GM23248 (cell line): Measurements from ENCODE around the gene FER. TPM values are rescaled to one million over a fixed set of nuclear protein-coding genes. Genes with fewer than 3 reads are reported as not detected.

ENCODE experiments used
- DNase-seq: peaks from one replicate; pipeline ENCODE4 v3.0.0-alpha.2; 2015
- H2AFZ ChIP-seq: fragments of 200-600 bp; sonication (generic); 2 replicates; pipeline ENCODE4 v1.6.1; 2016; ENCODE audit warnings: antibody characterized with exemption
- H3F3A ChIP-seq: fragments of 200-600 bp; sonication (generic); 2 replicates; pipeline ENCODE4 v1.6.1; 2016; ENCODE audit warnings: mild to moderate bottlenecking, antibody characterized with exemption, mixed run types; ENCODE audit not compliant: insufficient read depth
- H3K27ac ChIP-seq: fragments of 200-600 bp; sonication (generic); 2 replicates; pipeline ENCODE4 v1.5.1; 2016; ENCODE audit warnings: mild to moderate bottlenecking
- H3K27me3 ChIP-seq: fragments of 200-600 bp; sonication (generic); replicated peaks from 2 replicates; pipeline ENCODE4 v1.6.1; 2016; ENCODE audit warnings: mild to moderate bottlenecking; ENCODE audit not compliant: insufficient read depth
- H3K36me3 ChIP-seq: fragments of 200-600 bp; sonication (generic); 2 replicates; pipeline ENCODE4 v1.6.1; 2016; ENCODE audit warnings: low read depth, mild to moderate bottlenecking
- H3K4me1 ChIP-seq: fragments of 200-600 bp; sonication (generic); 2 replicates; pipeline ENCODE4 v1.6.1; 2016; ENCODE audit warnings: mild to moderate bottlenecking; ENCODE audit not compliant: insufficient read depth
- H3K4me2 ChIP-seq: fragments of 200-600 bp; sonication (generic); one replicate; pipeline ENCODE4 v1.6.1; 2016; ENCODE audit warnings: mild to moderate bottlenecking; ENCODE audit not compliant: unreplicated experiment
- H3K4me3 ChIP-seq: fragments of 200-600 bp; sonication (generic); 2 replicates; pipeline ENCODE4 v1.5.1; 2016; ENCODE audit warnings: mild to moderate bottlenecking
- H3K79me2 ChIP-seq: fragments of 200-600 bp; sonication (generic); 2 replicates; pipeline ENCODE4 v1.6.1; 2016; ENCODE audit warnings: mild to moderate bottlenecking; ENCODE audit not compliant: insufficient read depth
- H3K9ac ChIP-seq: fragments of 200-600 bp; sonication (generic); 2 replicates; pipeline ENCODE4 v1.6.1; 2016; ENCODE audit warnings: mild to moderate bottlenecking
- H3K9me2 ChIP-seq: fragments of 200-600 bp; sonication (generic); 2 replicates; pipeline ENCODE4 v1.6.1; 2016; ENCODE audit warnings: mixed run types, mild to moderate bottlenecking, moderate library complexity; ENCODE audit not compliant: insufficient read depth
- H3K9me3 ChIP-seq: fragments of 200-600 bp; sonication (generic); one replicate; pipeline ENCODE4 v1.6.1; 2017; ENCODE audit warnings: low read depth
- H4K20me1 ChIP-seq: fragments of 200-600 bp; sonication (generic); 2 replicates; pipeline ENCODE4 v1.6.0; 2016; ENCODE audit not compliant: insufficient read depth
- EZH2 ChIP-seq: fragments of 200-600 bp; sonication (generic); IDR thresholded peaks from 2 replicates; pipeline ENCODE4 v1.6.1; 2018; ENCODE audit warnings: antibody characterized with exemption, mild to moderate bottlenecking; ENCODE audit not compliant: insufficient read depth, poor library complexity, severe bottlenecking
- EZH2phosphoT487 ChIP-seq: fragments of 200-600 bp; sonication (generic); IDR thresholded peaks from 2 replicates; pipeline ENCODE4 v1.6.1; 2018; ENCODE audit warnings: antibody characterized with exemption, moderate library complexity, mild to moderate bottlenecking, low read depth; ENCODE audit not compliant: insufficient read depth
- WGBS, 2 experiments: methylation state at CpG; one replicate each; pipeline ENCODE4 v1.1.6; 2015 to 2017; ENCODE audit warnings: low lambda C conversion rate in 2 of 2, low coverage in 1 of 2; ENCODE audit errors: missing lambda C conversion rate in 2 of 2; 5-methylcytosine and 5-hydroxymethylcytosine counted together
- in situ Hi-C: fragments of 300-500 bp; cut with MboI; formaldehyde crosslinking; loops from 2 replicates; pipeline ENCODE4 v1.15.0; 2020
- polyA plus RNA-seq: library from polyadenylated mRNA; unstranded; fragments of >200 nt; fragmentation: Nextera tagmentation; extraction: Ambion mirVana; gene quantifications from 2 replicates; pipeline ENCODE4 v1.2.1, GENCODE V29; 2016
- total RNA-seq: library from RNA; depleted of rRNA; stranded (reverse); fragments of >200 nt; shearing (Covaris generic); gene quantifications from 2 replicates; pipeline ENCODE4 v1.2.3, GENCODE V29; 2014

The FER gene
- total and polyA plus RNA-seq, 2 experiments from 2014 or later: 16.6 to 24.9 TPM

DNA sequence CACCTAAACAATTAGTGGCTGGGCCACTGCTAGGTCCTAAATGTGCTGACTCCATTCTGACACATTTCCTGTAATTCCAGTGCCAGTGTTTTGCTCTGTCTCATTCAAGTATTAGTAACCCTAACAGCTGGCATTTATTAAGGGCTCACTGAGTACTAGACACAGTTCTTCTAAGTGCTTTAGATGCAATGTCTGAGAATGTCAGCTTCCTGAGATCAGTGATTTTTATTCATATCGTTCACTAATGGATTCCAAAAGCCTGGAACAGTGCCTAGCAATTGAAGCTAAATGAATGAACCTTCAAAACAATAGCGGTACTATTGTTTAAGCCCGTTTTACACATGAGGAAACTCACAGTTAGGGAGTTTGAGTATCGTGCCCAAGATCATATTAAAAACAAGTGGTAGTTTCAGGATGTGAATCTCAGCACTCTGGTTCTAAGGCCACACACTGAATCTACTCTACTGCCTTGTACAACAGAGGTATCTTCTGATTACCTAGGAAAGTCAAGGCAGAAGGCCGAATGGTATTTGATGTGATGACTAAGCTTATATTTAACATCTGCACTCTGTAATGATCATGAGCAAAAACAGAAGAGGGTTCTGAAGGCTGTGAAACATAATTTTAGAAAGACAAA is 358.1 kb downstream of the FER start:
- WGBS, 2 experiments: 2% methylated on average over 5 of the region's 5 CpGs

DNA sequence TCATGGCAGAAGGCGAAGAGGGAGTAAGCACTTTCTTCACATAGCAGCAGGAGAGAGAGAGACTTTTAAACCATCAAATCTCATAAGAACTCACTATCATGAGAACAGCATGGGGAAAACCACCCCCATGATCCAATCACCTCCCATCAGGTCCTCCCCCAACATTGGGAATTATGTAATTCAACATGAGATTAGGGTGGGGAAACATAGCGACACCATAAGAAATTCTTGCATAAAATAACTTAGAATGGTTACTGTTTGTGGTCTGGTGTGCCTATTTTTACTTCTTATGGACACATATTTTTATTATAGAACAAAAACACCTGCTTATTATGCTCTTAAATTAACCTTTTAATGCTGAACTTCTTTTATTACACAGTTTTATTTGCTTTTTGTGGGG is 364.0 kb downstream of the FER start:
- Histone ChIP-seq H2AFZ (no peak overlapping the region), H3K36me3 (peaks cover 4% of the 10 kb centered on the region; the same call in 1 of the 2 replicates), H3K9me3 (no peaks in the 10 kb centered on the region), H3K4me2 (no peak overlapping the region), H3F3A (peaks cover 14% of the 10 kb centered on the region), H3K9ac (no peak overlapping the region), H3K27me3 (no peaks in the 10 kb centered on the region), H3K4me1 (peaks cover 13% of the 10 kb centered on the region), H3K4me3 (no peak overlapping the region), H3K27ac (no peak overlapping the region), H3K79me2 (no peaks in the 10 kb centered on the region), H3K9me2 (no peaks in the 10 kb centered on the region), H4K20me1 (no peaks in the 10 kb centered on the region)
- 85 to 89% methylated on average over 2 of the region's 2 CpGs for WGBS, 2 experiments
- in situ Hi-C loops: no loop called here
- TF ChIP-seq EZH2phosphoT487: no peak
- TF ChIP-seq EZH2: no peak
- no peak for DNase-seq

More for the DNA sequence above, 358.1 kb downstream of the FER start:
- no peaks in the 10 kb centered on the region for H3K79me2 ChIP-seq
- peaks cover 31% of the 10 kb centered on the region for H3F3A ChIP-seq
- no peaks in the 10 kb centered on the region for H3K27me3 ChIP-seq
- no peaks in the 10 kb centered on the region for H3K9me3 ChIP-seq
- H3K9me2 ChIP-seq: no peaks in the 10 kb centered on the region
- peak overlapping the region; percentile 80 for H3K4me2 ChIP-seq
- H2AFZ ChIP-seq: peak overlapping the region; percentile 58; the same call in 1 of the 2 replicates
- H4K20me1 ChIP-seq: no peaks in the 10 kb centered on the region
- peak overlapping the region; percentile 58 for H3K9ac ChIP-seq
- in situ Hi-C loops: no loop called here
- peak overlapping the region; percentile 64 for H3K4me3 ChIP-seq
- peak; percentile 97 for DNase-seq
- H3K4me1 ChIP-seq: peaks cover 38% of the 10 kb centered on the region
- peak overlapping the region; percentile 83 for H3K27ac ChIP-seq
- TF ChIP-seq EZH2 (no peak), EZH2phosphoT487 (no peak)
- H3K36me3 ChIP-seq: no peaks in the 10 kb centered on the region

DNA sequence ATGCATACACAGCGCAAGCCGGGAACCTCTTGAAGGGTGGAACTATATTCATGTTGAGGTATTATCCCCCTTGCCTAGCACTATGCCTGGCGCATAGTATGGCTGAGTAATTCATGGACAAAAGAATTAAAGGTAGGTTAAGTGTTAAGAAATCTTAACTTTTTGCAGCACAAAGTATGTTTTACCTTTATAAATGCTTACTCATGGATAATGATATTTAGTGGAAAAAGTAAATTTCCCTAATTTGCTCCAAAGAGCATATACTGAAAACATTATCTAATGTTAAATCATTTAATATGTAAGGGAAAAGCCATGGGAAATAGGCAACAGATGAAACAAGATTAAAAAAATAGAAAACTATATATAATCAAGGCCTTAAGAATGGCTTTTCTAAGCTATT is 365.9 kb downstream of the FER start:
- in situ Hi-C loops: no loop called here
- Histone ChIP-seq H3K9me3 (no peaks in the 10 kb centered on the region), H3K9ac (no peak overlapping the region), H3K36me3 (peaks cover 4% of the 10 kb centered on the region; the same call in 1 of the 2 replicates), H3F3A (0 out of 2 replicates have a peak, but pooled peaks cover under 1% of the 10 kb centered on the region), H2AFZ (no peak overlapping the region), H3K27ac (no peak overlapping the region), H3K4me1 (peaks cover under 1% of the 10 kb centered on the region), H3K4me3 (no peak overlapping the region), H3K9me2 (no peaks in the 10 kb centered on the region), H3K4me2 (no peak overlapping the region), H3K79me2 (no peaks in the 10 kb centered on the region), H3K27me3 (no peaks in the 10 kb centered on the region), H4K20me1 (no peaks in the 10 kb centered on the region)
- TF ChIP-seq EZH2: no peak
- TF ChIP-seq EZH2phosphoT487: no peak
- 97 to 100% methylated on average over 3 of the region's 3 CpGs for WGBS, 2 experiments
- DNase-seq: no peak

DNA sequence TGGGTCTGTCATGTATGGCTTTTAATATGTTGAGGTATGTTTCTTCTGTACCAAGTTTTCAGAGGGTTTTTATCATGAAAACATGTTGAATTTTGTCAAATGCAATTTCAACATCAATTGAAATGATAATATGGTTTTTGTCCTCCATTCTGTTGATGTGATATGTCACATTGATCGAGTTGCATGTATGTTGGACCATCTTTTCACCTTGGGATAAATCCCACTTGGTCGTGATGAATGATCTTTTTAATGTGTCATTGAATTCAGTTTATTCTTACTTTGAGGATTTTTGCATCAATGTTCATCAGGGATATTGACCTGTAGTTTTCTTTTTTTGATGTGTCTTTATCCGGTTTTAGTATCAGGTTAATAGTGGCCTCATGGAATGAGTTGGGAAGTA is 373.5 kb downstream of the FER start:
- in situ Hi-C loops: no loop called here
- TF ChIP-seq EZH2phosphoT487: no peak
- no peak for TF ChIP-seq EZH2
- 93 to 95% methylated on average over 3 of the region's 3 CpGs for WGBS, 2 experiments

More for the DNA sequence above, 373.5 kb downstream of the FER start:
- Histone ChIP-seq H3K4me2 (no peak overlapping the region), H3K9me3 (peaks cover 9% of the 10 kb centered on the region), H3K4me3 (no peak overlapping the region), H3K9ac (no peak overlapping the region), H3K27ac (no peak overlapping the region), H4K20me1 (no peaks in the 10 kb centered on the region), H3F3A (no peaks in the 10 kb centered on the region), H2AFZ (no peak overlapping the region), H3K36me3 (peaks cover 14% of the 10 kb centered on the region; the same call in 1 of the 2 replicates), H3K9me2 (no peaks in the 10 kb centered on the region), H3K27me3 (no peaks in the 10 kb centered on the region), H3K4me1 (no peaks in the 10 kb centered on the region), H3K79me2 (peaks cover 10% of the 10 kb centered on the region; the same call in 1 of the 2 replicates)
- no peak for DNase-seq
